H9 (cell line): Measurements from ENCODE around the gene CYB5B. TPM values are rescaled to one million over a fixed set of nuclear protein-coding genes. Genes with fewer than 3 reads are reported as not detected.

Experiments used
- DNase-seq: peaks from one replicate; pipeline ENCODE4 v3.0.0-alpha.2; 2017
- H2AFZ ChIP-seq: one replicate; pipeline ENCODE4 v1.6.1; 2013; ENCODE audit warnings: mild to moderate bottlenecking, low read length, control low read depth, moderate library complexity
- H2AK5ac ChIP-seq: 2 replicates; pipeline ENCODE4 v1.6.1; 2013; ENCODE audit warnings: low read length, control low read depth, mixed read lengths; ENCODE audit not compliant: insufficient read length
- H2BK120ac ChIP-seq: one replicate; pipeline ENCODE4 v1.6.1; 2013; ENCODE audit warnings: low read depth, mild to moderate bottlenecking, low read length, control low read depth, inconsistent platforms; ENCODE audit not compliant: poor library complexity, severe bottlenecking
- H2BK12ac ChIP-seq: 2 replicates; pipeline ENCODE4 v1.6.1; 2013; ENCODE audit warnings: low read length, control low read depth, mixed read lengths, low read depth; ENCODE audit not compliant: insufficient read length
- H2BK15ac ChIP-seq: 2 replicates; pipeline ENCODE4 v1.6.1; 2013; ENCODE audit warnings: low read depth, low read length, control low read depth
- H2BK20ac ChIP-seq: one replicate; pipeline ENCODE4 v1.6.1; 2013; ENCODE audit warnings: low read depth, mild to moderate bottlenecking, low read length, control low read depth, inconsistent platforms; ENCODE audit not compliant: poor library complexity, severe bottlenecking
- H2BK5ac ChIP-seq: 2 replicates; pipeline ENCODE4 v1.6.1; 2013; ENCODE audit warnings: low read length, control low read depth, mixed read lengths; ENCODE audit not compliant: insufficient read length
- H3K14ac ChIP-seq: 2 replicates; pipeline ENCODE4 v1.6.1; 2013; ENCODE audit warnings: low read length, control low read depth; ENCODE audit not compliant: insufficient read depth
- H3K18ac ChIP-seq: 2 replicates; pipeline ENCODE4 v1.6.1; 2013; ENCODE audit warnings: low read depth, mild to moderate bottlenecking, mixed read lengths, low read length, control low read depth; ENCODE audit not compliant: insufficient read length
- H3K23ac ChIP-seq: 2 replicates; pipeline ENCODE4 v1.6.1; 2013; ENCODE audit warnings: low read length, control low read depth, mixed read lengths, low read depth; ENCODE audit not compliant: insufficient read length
- H3K23me2 ChIP-seq: 2 replicates; pipeline ENCODE4 v1.6.1; 2013; ENCODE audit warnings: low read depth, mild to moderate bottlenecking, mixed read lengths, low read length, control low read depth; ENCODE audit not compliant: insufficient read length, poor library complexity, severe bottlenecking
- H3K27ac ChIP-seq: 2 replicates; pipeline ENCODE4 v1.5.1; 2013; ENCODE audit warnings: low read length, control low read depth, mixed read lengths, low read depth; ENCODE audit not compliant: insufficient read length
- H3K27me3 ChIP-seq: 2 replicates; pipeline ENCODE4 v1.6.1; 2013; ENCODE audit warnings: low read length, control low read depth, inconsistent platforms; ENCODE audit not compliant: insufficient read depth
- H3K4ac ChIP-seq: 2 replicates; pipeline ENCODE4 v1.6.1; 2013; ENCODE audit warnings: low read depth, mild to moderate bottlenecking, control low read depth, inconsistent platforms, low read length, moderate library complexity
- H3K4me1 ChIP-seq: 2 replicates; pipeline ENCODE4 v1.6.1; 2013; ENCODE audit warnings: low read length, control low read depth, inconsistent platforms; ENCODE audit not compliant: insufficient read depth
- H3K4me2 ChIP-seq: 2 replicates; pipeline ENCODE4 v1.6.1; 2013; ENCODE audit warnings: low read length, control low read depth, mixed read lengths; ENCODE audit not compliant: insufficient read length, insufficient read depth
- H3K56ac ChIP-seq: 2 replicates; pipeline ENCODE4 v1.6.1; 2013; ENCODE audit warnings: low read depth, mild to moderate bottlenecking, mixed read lengths, low read length, control low read depth; ENCODE audit not compliant: insufficient read length
- H3K79me1 ChIP-seq: 2 replicates; pipeline ENCODE4 v1.6.1; 2013; ENCODE audit warnings: low read depth, mild to moderate bottlenecking, moderate library complexity, low read length, control low read depth, inconsistent platforms; ENCODE audit not compliant: insufficient read depth, poor library complexity, severe bottlenecking
- H3K79me2 ChIP-seq: 2 replicates; pipeline ENCODE4 v1.6.1; 2013; ENCODE audit warnings: low read length, control low read depth, inconsistent platforms; ENCODE audit not compliant: insufficient read depth
- H3K9ac ChIP-seq: 2 replicates; pipeline ENCODE4 v1.6.1; 2013; ENCODE audit warnings: low read length, control low read depth, mixed read lengths; ENCODE audit not compliant: insufficient read length; ENCODE audit errors: extremely low read depth
- H3K9me3 ChIP-seq: one replicate; pipeline ENCODE4 v1.6.1; 2013; ENCODE audit warnings: low read depth, low read length, inconsistent platforms; ENCODE audit not compliant: control insufficient read depth
- H3T11ph ChIP-seq: one replicate; pipeline ENCODE4 v1.6.1; 2013; ENCODE audit warnings: mild to moderate bottlenecking, low read length, control low read depth, inconsistent platforms
- H4K20me1 ChIP-seq: one replicate; pipeline ENCODE4 v1.6.1; 2013; ENCODE audit not compliant: control insufficient read depth, insufficient read length, insufficient read depth
- H4K5ac ChIP-seq: 2 replicates; pipeline ENCODE4 v1.6.1; 2013; ENCODE audit warnings: low read depth, mild to moderate bottlenecking, mixed read lengths, low read length, control low read depth; ENCODE audit not compliant: insufficient read length
- H4K8ac ChIP-seq: replicated peaks from 2 replicates; pipeline ENCODE4 v1.6.1; 2013; ENCODE audit warnings: low read length, control low read depth, mixed read lengths, low read depth; ENCODE audit not compliant: insufficient read length
- H4K91ac ChIP-seq: 2 replicates; pipeline ENCODE4 v1.6.1; 2013; ENCODE audit warnings: low read depth, mild to moderate bottlenecking, moderate library complexity, mixed read lengths, low read length, control low read depth; ENCODE audit not compliant: insufficient read length
- H3K27ac Mint-ChIP-seq, 3 experiments: 2 replicates in 2 of 3; 3 replicates in 1 of 3; pipeline ENCODE4 v1.8.0; 2020 to 2021; ENCODE audit warnings: mixed read lengths in 3 of 3, mild to moderate bottlenecking in 1 of 3, moderate library complexity in 1 of 3
- H3K27me3 Mint-ChIP-seq: 2 replicates; pipeline ENCODE4 v1.8.0; 2021; ENCODE audit warnings: low read depth, mild to moderate bottlenecking, moderate library complexity, mixed read lengths
- H3K36me3 Mint-ChIP-seq, 3 experiments: 2 replicates in 2 of 3; 3 replicates in 1 of 3; pipeline ENCODE4 v1.8.0; 2020 to 2021; ENCODE audit warnings: low read depth in 3 of 3, mixed read lengths in 3 of 3; ENCODE audit not compliant: insufficient read depth in 1 of 3
- H3K4me1 Mint-ChIP-seq, 2 experiments: 2 replicates each; pipeline ENCODE4 v1.8.0; 2020; ENCODE audit warnings: mixed read lengths in 2 of 2
- H3K4me3 Mint-ChIP-seq, 2 experiments: 2 replicates in 1 of 2; 3 replicates in 1 of 2; pipeline ENCODE4 v1.8.0; 2020 to 2021; ENCODE audit warnings: mild to moderate bottlenecking in 2 of 2, mixed read lengths in 2 of 2, moderate library complexity in 1 of 2
- H3K9me3 Mint-ChIP-seq, 2 experiments: 2 replicates in 1 of 2; 3 replicates in 1 of 2; pipeline ENCODE4 v1.8.0; 2020; ENCODE audit warnings: mild to moderate bottlenecking in 2 of 2, mixed read lengths in 2 of 2, moderate library complexity in 1 of 2
- CTCF ChIP-seq: fragments of 200-600 bp; sonication (generic); conservative IDR thresholded peaks from 3 replicates; pipeline ENCODE4 v1.8.0; 2021; ENCODE audit warnings: antibody characterized with exemption, mild to moderate bottlenecking
- WGBS: extraction: QIAGEN DNeasy Blood & Tissue Kit; methylation state at CpG from one replicate; pipeline ENCODE4 v1.1.7; 2013; ENCODE audit warnings: missing lambda C conversion rate, low lambda C conversion rate, mixed read lengths; ENCODE audit not compliant: insufficient read length; ENCODE audit errors: extremely low coverage; 5-methylcytosine and 5-hydroxymethylcytosine counted together
- total RNA-seq: library from RNA; stranded (reverse); gene quantifications from 2 replicates; pipeline ENCODE4 v1.2.1, GENCODE V29; 2021

The CYB5B gene
- total RNA-seq, 1 experiment from 2014 or later: 126 TPM

- Histone ChIP-seq H3K27ac (no peak overlapping the region), H2BK12ac (no peak overlapping the region), H2AK5ac (no peak overlapping the region), H3K79me2 (no peaks in the 10 kb centered on the region), H4K5ac (no peak overlapping the region), H2BK15ac (no peak overlapping the region), H3T11ph (no peak overlapping the region), H3K4me2 (no peak overlapping the region), H3K56ac (no peak overlapping the region), H3K9me3 (no peaks in the 10 kb centered on the region), H4K91ac (no peak overlapping the region), H3K79me1 (no peaks in the 10 kb centered on the region), H3K23ac (no peak overlapping the region), H3K9ac (no peak overlapping the region), H2BK5ac (no peak overlapping the region), H3K4me1 (peaks cover 3% of the 10 kb centered on the region; the same call in 1 of the 2 replicates), H2BK20ac (no peak overlapping the region), H3K18ac (no peak overlapping the region), H4K8ac (no peak overlapping the region), H3K27me3 (no peaks in the 10 kb centered on the region), H2BK120ac (no peak overlapping the region), H3K23me2 (no peaks in the 10 kb centered on the region), H3K4ac (no peak overlapping the region), H4K20me1 (no peaks in the 10 kb centered on the region), H2AFZ (no peak overlapping the region), H3K14ac (no peak overlapping the region)
- Mint-ChIP-seq H3K4me1 (peaks cover 16 to 17% of the 10 kb centered on the region in 2 experiments), H3K27me3 (no peaks in the 10 kb centered on the region), H3K36me3 (no peaks in the 10 kb centered on the region), H3K4me3 (no peak overlapping the region), H3K9me3 (no peaks in the 10 kb centered on the region), H3K27ac (no peak overlapping the region)
- no peak for DNase-seq
- no peak for TF ChIP-seq CTCF
- WGBS: no CpG with 5 or more reads among the region's 4 CpGs
Measured at GRCh38 chr16:69402439-69402838, 22.0 kb upstream of the CYB5B start.
